Measurements from ENCODE around the gene TSPAN13.

Gene TSPAN13

DNA sequence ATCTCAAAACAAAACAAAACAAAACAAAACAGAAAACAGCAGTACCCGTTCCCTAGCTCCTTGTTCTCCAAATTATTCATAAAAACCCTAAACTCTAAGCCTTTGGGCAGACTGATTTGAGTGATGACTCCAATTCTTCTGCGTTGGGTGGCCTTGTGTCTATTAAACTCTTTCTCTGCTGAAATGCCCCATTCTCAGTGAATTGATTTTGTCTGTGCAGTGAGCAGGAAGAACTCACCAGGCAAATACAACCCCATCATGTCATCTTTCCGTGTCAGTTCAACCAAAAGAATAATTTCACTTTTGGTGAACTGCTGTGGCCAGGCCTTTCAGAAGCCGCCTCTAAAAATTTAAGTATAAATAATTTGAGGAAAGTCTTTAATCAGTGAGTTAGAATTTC, 18.5 kb upstream of the TSPAN13 start:
- no peaks in the 10 kb centered on the region for H3K36me3 Mint-ChIP-seq (ENCODE audit: low read depth)
- H3K4me1 Mint-ChIP-seq = peaks cover 20% of the 10 kb centered on the region
- H3K4me3 Mint-ChIP-seq = no peak overlapping the region
- H3K27ac Mint-ChIP-seq = peak overlapping the region; percentile 77
- H3K9me3 Mint-ChIP-seq = no peaks in the 10 kb centered on the region
- TF ChIP-seq, protein P1, sequence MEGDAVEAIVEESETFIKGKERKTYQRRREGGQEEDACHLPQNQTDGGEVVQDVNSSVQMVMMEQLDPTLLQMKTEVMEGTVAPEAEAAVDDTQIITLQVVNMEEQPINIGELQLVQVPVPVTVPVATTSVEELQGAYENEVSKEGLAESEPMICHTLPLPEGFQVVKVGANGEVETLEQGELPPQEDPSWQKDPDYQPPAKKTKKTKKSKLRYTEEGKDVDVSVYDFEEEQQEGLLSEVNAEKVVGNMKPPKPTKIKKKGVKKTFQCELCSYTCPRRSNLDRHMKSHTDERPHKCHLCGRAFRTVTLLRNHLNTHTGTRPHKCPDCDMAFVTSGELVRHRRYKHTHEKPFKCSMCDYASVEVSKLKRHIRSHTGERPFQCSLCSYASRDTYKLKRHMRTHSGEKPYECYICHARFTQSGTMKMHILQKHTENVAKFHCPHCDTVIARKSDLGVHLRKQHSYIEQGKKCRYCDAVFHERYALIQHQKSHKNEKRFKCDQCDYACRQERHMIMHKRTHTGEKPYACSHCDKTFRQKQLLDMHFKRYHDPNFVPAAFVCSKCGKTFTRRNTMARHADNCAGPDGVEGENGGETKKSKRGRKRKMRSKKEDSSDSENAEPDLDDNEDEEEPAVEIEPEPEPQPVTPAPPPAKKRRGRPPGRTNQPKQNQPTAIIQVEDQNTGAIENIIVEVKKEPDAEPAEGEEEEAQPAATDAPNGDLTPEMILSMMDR (IDR thresholded peaks at IDR 0.05) = no peak
- H3K27me3 Mint-ChIP-seq (ENCODE audit: low read depth, poor library complexity) = peaks cover 3% of the 10 kb centered on the region
- no peak for DNase-seq

DNA sequence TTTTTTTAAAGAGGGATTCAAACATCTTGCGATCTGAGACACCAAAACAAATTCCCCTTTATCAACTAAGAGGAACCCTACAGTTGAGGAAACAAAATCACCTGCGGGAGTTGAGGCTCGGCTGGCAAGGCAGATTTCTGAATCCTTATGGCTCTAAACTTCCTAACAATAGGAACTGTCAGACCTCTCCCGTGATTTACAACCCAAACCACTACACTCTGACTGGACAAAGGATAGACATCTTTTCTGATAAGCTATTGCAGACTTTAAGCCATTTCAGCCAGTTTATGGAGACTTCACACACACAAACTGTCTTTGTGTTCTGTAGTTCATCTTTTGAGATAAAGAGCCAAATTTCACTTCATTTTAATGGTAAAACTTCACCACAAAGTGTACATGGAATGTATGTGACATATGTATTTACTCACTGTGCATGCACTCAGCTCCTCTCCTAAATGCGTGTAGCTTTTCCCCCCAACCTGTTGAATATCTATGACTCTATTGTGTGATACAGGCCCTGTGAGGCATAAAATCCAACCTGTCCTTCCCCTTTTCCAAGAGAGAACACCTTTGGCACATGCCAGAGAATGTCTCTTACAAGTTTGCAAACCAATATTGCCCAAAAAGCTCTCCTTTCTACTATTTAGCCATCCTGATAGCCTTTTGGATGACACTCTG, 15.4 kb upstream of the TSPAN13 start:
- DNase-seq = no peak
- TF ChIP-seq, protein P1 (IDR thresholded peaks at IDR 0.05) = no peak
- H3K27me3 Mint-ChIP-seq (ENCODE audit: low read depth, poor library complexity) = peaks cover 3% of the 10 kb centered on the region
- H3K9me3 Mint-ChIP-seq = no peaks in the 10 kb centered on the region
- H3K4me1 Mint-ChIP-seq = peaks cover 20% of the 10 kb centered on the region
- H3K27ac Mint-ChIP-seq = no peak overlapping the region
- no peak overlapping the region for H3K4me3 Mint-ChIP-seq
- no peaks in the 10 kb centered on the region for H3K36me3 Mint-ChIP-seq (ENCODE audit: low read depth)

DNA sequence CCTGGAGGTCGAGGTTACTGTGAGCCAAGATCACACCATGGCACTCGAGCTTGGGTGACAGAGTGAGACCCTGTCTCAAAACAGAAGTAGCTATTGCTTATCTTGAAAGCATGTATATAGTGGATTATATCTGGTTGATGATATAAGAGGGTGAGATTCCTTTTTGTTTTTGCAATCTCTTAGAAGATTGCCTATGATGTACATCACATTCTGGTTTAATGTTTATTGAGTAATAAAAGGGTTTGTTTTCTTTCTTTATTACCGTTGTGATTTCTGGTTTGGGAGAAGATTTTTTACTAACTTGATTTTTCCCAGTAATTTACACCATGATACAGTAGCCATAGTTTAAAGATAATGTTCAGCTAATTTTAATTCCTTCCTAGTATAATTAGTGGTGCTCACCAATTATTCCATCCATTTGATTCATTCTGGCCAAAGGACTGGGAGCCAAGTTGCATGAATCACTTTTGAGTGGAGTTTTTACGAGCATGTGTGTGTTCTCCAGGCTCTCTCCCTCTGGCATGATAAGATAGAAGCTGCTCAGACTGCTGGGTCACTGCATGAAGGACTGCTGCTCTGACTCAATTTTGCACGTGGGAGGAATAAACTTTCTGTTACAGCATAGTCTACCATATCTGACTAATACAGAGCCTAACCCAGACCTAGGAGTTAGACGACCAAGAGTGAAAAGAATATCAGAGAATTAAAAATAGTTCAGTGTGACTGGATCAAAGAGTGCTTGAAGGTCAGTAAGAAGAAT, 13.5 kb upstream of the TSPAN13 start:
- Mint-ChIP-seq H3K4me1 (peaks cover 10% of the 10 kb centered on the region), H3K4me3 (no peak overlapping the region), H3K36me3 (ENCODE audit: low read depth) (no peaks in the 10 kb centered on the region), H3K9me3 (no peaks in the 10 kb centered on the region), H3K27me3 (ENCODE audit: low read depth, poor library complexity) (peaks cover 6% of the 10 kb centered on the region), H3K27ac (no peak overlapping the region)
- DNase-seq = no peak
- TF ChIP-seq, protein P1 (IDR thresholded peaks at IDR 0.05) = no peak

GRCh38 chr7:16740623-16740953, 13.0 kb upstream of the TSPAN13 start:
- H3K27ac Mint-ChIP-seq = no peak overlapping the region
- H3K9me3 Mint-ChIP-seq = no peaks in the 10 kb centered on the region
- no peaks in the 10 kb centered on the region for H3K36me3 Mint-ChIP-seq (ENCODE audit: low read depth)
- TF ChIP-seq, protein P1 (IDR thresholded peaks at IDR 0.05) = no peak
- peaks cover 5% of the 10 kb centered on the region for H3K4me1 Mint-ChIP-seq
- no peak overlapping the region for H3K4me3 Mint-ChIP-seq
- DNase-seq = no peak
- H3K27me3 Mint-ChIP-seq (ENCODE audit: low read depth, poor library complexity) = peaks cover 6% of the 10 kb centered on the region

DNA sequence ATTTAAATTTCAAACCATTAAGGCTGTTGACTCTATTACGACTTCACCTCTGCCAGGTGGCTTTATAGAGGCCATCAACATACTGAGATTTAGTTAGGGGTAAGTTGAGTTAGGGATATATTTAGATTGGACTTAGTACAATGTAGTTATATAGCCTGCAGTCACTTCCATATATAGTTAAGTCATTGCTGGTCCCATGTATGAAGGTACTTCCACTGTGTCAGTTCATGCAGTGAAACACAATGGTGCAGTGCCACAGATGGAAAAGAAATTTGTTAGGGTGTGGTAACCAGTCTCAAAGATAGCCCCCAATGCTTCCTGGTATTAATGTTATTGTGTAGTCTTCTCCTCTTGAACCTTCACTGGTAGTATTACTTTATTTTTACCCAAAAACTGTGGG, 12.6 kb upstream of the TSPAN13 start:
- peaks cover 6% of the 10 kb centered on the region for H3K27me3 Mint-ChIP-seq (ENCODE audit: low read depth, poor library complexity)
- H3K27ac Mint-ChIP-seq = no peak overlapping the region

More for the DNA sequence above, 12.6 kb upstream of the TSPAN13 start:
- Mint-ChIP-seq H3K36me3 (ENCODE audit: low read depth) (no peaks in the 10 kb centered on the region), H3K4me3 (no peak overlapping the region), H3K9me3 (no peaks in the 10 kb centered on the region), H3K4me1 (peaks cover 3% of the 10 kb centered on the region)
- no peak for DNase-seq
- TF ChIP-seq, protein P1 (IDR thresholded peaks at IDR 0.05) = no peak

Measured in nephron progenitor cell (in vitro differentiated cells).